SU-DHL-6 (cell line): ENCODE data around the gene C3orf18.

Experiments used
- H2AFZ ChIP-seq: fragments of 200-600 bp; sonication (generic); 2 replicates; pipeline ENCODE4 v1.6.1; 2014; ENCODE audit warnings: low read depth, mild to moderate bottlenecking, moderate library complexity, mixed read lengths, antibody characterized with exemption, low read length; ENCODE audit not compliant: severe bottlenecking
- H3F3A ChIP-seq: fragments of 200-600 bp; shearing (Covaris generic); 2 replicates; pipeline ENCODE4 v1.6.0; 2016; ENCODE audit warnings: antibody characterized with exemption, mild to moderate bottlenecking; ENCODE audit not compliant: insufficient read depth
- H3K27ac ChIP-seq: fragments of 200-600 bp; sonication (generic); 2 replicates; pipeline ENCODE4 v1.5.1; 2016; ENCODE audit warnings: low read depth, mild to moderate bottlenecking, low read length, moderate library complexity, mixed read lengths
- H3K27me3 ChIP-seq: fragments of 200-600 bp; sonication (generic), shearing (Covaris generic); 2 replicates; pipeline ENCODE4 v1.6.0; 2014; ENCODE audit warnings: mild to moderate bottlenecking, low read length
- H3K36me3 ChIP-seq: fragments of 200-600 bp; sonication (generic); 2 replicates; pipeline ENCODE4 v1.6.1; 2014; ENCODE audit warnings: mild to moderate bottlenecking, low read length, mixed read lengths
- H3K4me2 ChIP-seq: fragments of 300-600, 200-600 bp; shearing (Covaris generic), sonication (generic); 2 replicates; pipeline ENCODE4 v1.6.0; 2014; ENCODE audit warnings: low read length, low read depth, mild to moderate bottlenecking; ENCODE audit not compliant: poor library complexity, severe bottlenecking
- H3K4me3 ChIP-seq: fragments of 200-600 bp; sonication (generic); 2 replicates; pipeline ENCODE4 v1.5.1; 2014; ENCODE audit warnings: antibody characterized with exemption, low read length, mild to moderate bottlenecking, mixed read lengths; ENCODE audit not compliant: insufficient read depth, poor library complexity, severe bottlenecking
- H3K79me2 ChIP-seq: fragments of 200-600 bp; sonication (generic); 2 replicates; pipeline ENCODE4 v1.6.1; 2014; ENCODE audit warnings: mild to moderate bottlenecking, low read length, moderate library complexity; ENCODE audit not compliant: insufficient read depth
- H3K9ac ChIP-seq: fragments of 200-600 bp; sonication (generic); 2 replicates; pipeline ENCODE4 v1.7.0; 2014; ENCODE audit warnings: mild to moderate bottlenecking, low read length
- H3K9me2 ChIP-seq: fragments of 200-600 bp; sonication (generic); replicated peaks from 2 replicates; pipeline ENCODE4 v1.6.1; 2014; ENCODE audit warnings: low read length; ENCODE audit not compliant: insufficient read depth
- H3K9me3 ChIP-seq: fragments of 200-600 bp; sonication (generic); 2 replicates; pipeline ENCODE4 v1.6.1; 2014; ENCODE audit warnings: low read length, mixed read lengths; ENCODE audit not compliant: insufficient read depth
- H4K20me1 ChIP-seq: fragments of 200-600 bp; sonication (generic); 2 replicates; pipeline ENCODE4 v1.6.1; 2014; ENCODE audit warnings: low read depth, mild to moderate bottlenecking, antibody characterized with exemption, low read length, moderate library complexity, mixed read lengths
- CTCF ChIP-seq: fragments of 200-600 bp; sonication (generic); IDR thresholded peaks from one replicate; pipeline ENCODE4 v1.5.1; 2017; ENCODE audit warnings: antibody characterized with exemption, mild to moderate bottlenecking, low read length, moderate library complexity; ENCODE audit not compliant: insufficient read depth, poor library complexity, severe bottlenecking
- EZH2phosphoT487 ChIP-seq: fragments of 200-600 bp; sonication (generic), shearing (Covaris generic); conservative IDR thresholded peaks from 2 replicates; pipeline ENCODE4 v1.6.1; 2018; ENCODE audit warnings: mild to moderate bottlenecking, antibody characterized with exemption, low read length, moderate library complexity, mixed read lengths

C3orf18 gene

GRCh38 chr3:50592568-50592967 lies 25.0 kb upstream of the C3orf18 start:
- Histone ChIP-seq H3K27ac (no peak overlapping the region), H3K4me3 (no peak overlapping the region), H3K9me2 (no peaks in the 10 kb centered on the region), H3K4me2 (no peak overlapping the region), H3K9me3 (no peaks in the 10 kb centered on the region), H3K9ac (no peak overlapping the region), H3K79me2 (no peaks in the 10 kb centered on the region), H3F3A (no peaks in the 10 kb centered on the region), H2AFZ (no peak overlapping the region), H3K27me3 (no peaks in the 10 kb centered on the region), H4K20me1 (no peaks in the 10 kb centered on the region), H3K36me3 (no peaks in the 10 kb centered on the region)
- TF ChIP-seq EZH2phosphoT487 = no peak
- TF ChIP-seq CTCF = no peak

GRCh38 chr3:50591196-50591741 lies 23.7 kb upstream of the C3orf18 start:
- Histone ChIP-seq H3K4me2 (no peak overlapping the region), H3K4me3 (no peak overlapping the region), H3K79me2 (no peaks in the 10 kb centered on the region), H3K36me3 (no peaks in the 10 kb centered on the region), H3K27ac (no peak overlapping the region), H3K9ac (no peak overlapping the region), H2AFZ (no peak overlapping the region), H3K27me3 (no peaks in the 10 kb centered on the region), H3K9me2 (no peaks in the 10 kb centered on the region), H3K9me3 (no peaks in the 10 kb centered on the region), H3F3A (no peaks in the 10 kb centered on the region), H4K20me1 (no peaks in the 10 kb centered on the region)
- TF ChIP-seq CTCF (no peak), EZH2phosphoT487 (no peak)

GRCh38 chr3:50588759-50589433 lies 21.3 kb upstream of the C3orf18 start:
- H4K20me1 ChIP-seq = no peaks in the 10 kb centered on the region
- H3K4me2 ChIP-seq = no peak overlapping the region
- no peak overlapping the region for H2AFZ ChIP-seq
- no peak overlapping the region for H3K4me3 ChIP-seq
- H3K36me3 ChIP-seq = no peaks in the 10 kb centered on the region
- H3K79me2 ChIP-seq = no peaks in the 10 kb centered on the region
- no peak overlapping the region for H3K9ac ChIP-seq
- H3K9me2 ChIP-seq = no peaks in the 10 kb centered on the region
- H3K27ac ChIP-seq = no peak overlapping the region
- no peak for TF ChIP-seq CTCF
- TF ChIP-seq EZH2phosphoT487 = no peak
- H3K9me3 ChIP-seq = no peaks in the 10 kb centered on the region
- H3K27me3 ChIP-seq = no peaks in the 10 kb centered on the region
- no peaks in the 10 kb centered on the region for H3F3A ChIP-seq
